H9 (cell line): ENCODE data around the gene PPP2R5E. TPM values are rescaled to one million over a fixed set of nuclear protein-coding genes. Genes with fewer than 3 reads are reported as not detected.

Source experiments
- DNase-seq: peaks from one replicate; pipeline ENCODE4 v3.0.0-alpha.2; 2017
- H2AFZ ChIP-seq: one replicate; pipeline ENCODE4 v1.6.1; 2013; ENCODE audit warnings: mild to moderate bottlenecking, low read length, control low read depth, moderate library complexity
- H2AK5ac ChIP-seq: 2 replicates; pipeline ENCODE4 v1.6.1; 2013; ENCODE audit warnings: low read length, control low read depth, mixed read lengths; ENCODE audit not compliant: insufficient read length
- H2BK120ac ChIP-seq: one replicate; pipeline ENCODE4 v1.6.1; 2013; ENCODE audit warnings: low read depth, mild to moderate bottlenecking, low read length, control low read depth, inconsistent platforms; ENCODE audit not compliant: poor library complexity, severe bottlenecking
- H2BK12ac ChIP-seq: 2 replicates; pipeline ENCODE4 v1.6.1; 2013; ENCODE audit warnings: low read length, control low read depth, mixed read lengths, low read depth; ENCODE audit not compliant: insufficient read length
- H2BK15ac ChIP-seq: 2 replicates; pipeline ENCODE4 v1.6.1; 2013; ENCODE audit warnings: low read depth, low read length, control low read depth
- H2BK20ac ChIP-seq: one replicate; pipeline ENCODE4 v1.6.1; 2013; ENCODE audit warnings: low read depth, mild to moderate bottlenecking, low read length, control low read depth, inconsistent platforms; ENCODE audit not compliant: poor library complexity, severe bottlenecking
- H2BK5ac ChIP-seq: 2 replicates; pipeline ENCODE4 v1.6.1; 2013; ENCODE audit warnings: low read length, control low read depth, mixed read lengths; ENCODE audit not compliant: insufficient read length
- H3K14ac ChIP-seq: 2 replicates; pipeline ENCODE4 v1.6.1; 2013; ENCODE audit warnings: low read length, control low read depth; ENCODE audit not compliant: insufficient read depth
- H3K18ac ChIP-seq: 2 replicates; pipeline ENCODE4 v1.6.1; 2013; ENCODE audit warnings: low read depth, mild to moderate bottlenecking, mixed read lengths, low read length, control low read depth; ENCODE audit not compliant: insufficient read length
- H3K23ac ChIP-seq: 2 replicates; pipeline ENCODE4 v1.6.1; 2013; ENCODE audit warnings: low read length, control low read depth, mixed read lengths, low read depth; ENCODE audit not compliant: insufficient read length
- H3K23me2 ChIP-seq: 2 replicates; pipeline ENCODE4 v1.6.1; 2013; ENCODE audit warnings: low read depth, mild to moderate bottlenecking, mixed read lengths, low read length, control low read depth; ENCODE audit not compliant: insufficient read length, poor library complexity, severe bottlenecking
- H3K27ac ChIP-seq: 2 replicates; pipeline ENCODE4 v1.5.1; 2013; ENCODE audit warnings: low read length, control low read depth, mixed read lengths, low read depth; ENCODE audit not compliant: insufficient read length
- H3K27me3 ChIP-seq: 2 replicates; pipeline ENCODE4 v1.6.1; 2013; ENCODE audit warnings: low read length, control low read depth, inconsistent platforms; ENCODE audit not compliant: insufficient read depth
- H3K4ac ChIP-seq: 2 replicates; pipeline ENCODE4 v1.6.1; 2013; ENCODE audit warnings: low read depth, mild to moderate bottlenecking, control low read depth, inconsistent platforms, low read length, moderate library complexity
- H3K4me1 ChIP-seq: 2 replicates; pipeline ENCODE4 v1.6.1; 2013; ENCODE audit warnings: low read length, control low read depth, inconsistent platforms; ENCODE audit not compliant: insufficient read depth
- H3K4me2 ChIP-seq: 2 replicates; pipeline ENCODE4 v1.6.1; 2013; ENCODE audit warnings: low read length, control low read depth, mixed read lengths; ENCODE audit not compliant: insufficient read length, insufficient read depth
- H3K56ac ChIP-seq: 2 replicates; pipeline ENCODE4 v1.6.1; 2013; ENCODE audit warnings: low read depth, mild to moderate bottlenecking, mixed read lengths, low read length, control low read depth; ENCODE audit not compliant: insufficient read length
- H3K79me1 ChIP-seq: 2 replicates; pipeline ENCODE4 v1.6.1; 2013; ENCODE audit warnings: low read depth, mild to moderate bottlenecking, moderate library complexity, low read length, control low read depth, inconsistent platforms; ENCODE audit not compliant: insufficient read depth, poor library complexity, severe bottlenecking
- H3K79me2 ChIP-seq: 2 replicates; pipeline ENCODE4 v1.6.1; 2013; ENCODE audit warnings: low read length, control low read depth, inconsistent platforms; ENCODE audit not compliant: insufficient read depth
- H3K9ac ChIP-seq: 2 replicates; pipeline ENCODE4 v1.6.1; 2013; ENCODE audit warnings: low read length, control low read depth, mixed read lengths; ENCODE audit not compliant: insufficient read length; ENCODE audit errors: extremely low read depth
- H3K9me3 ChIP-seq: one replicate; pipeline ENCODE4 v1.6.1; 2013; ENCODE audit warnings: low read depth, low read length, inconsistent platforms; ENCODE audit not compliant: control insufficient read depth
- H3T11ph ChIP-seq: one replicate; pipeline ENCODE4 v1.6.1; 2013; ENCODE audit warnings: mild to moderate bottlenecking, low read length, control low read depth, inconsistent platforms
- H4K20me1 ChIP-seq: one replicate; pipeline ENCODE4 v1.6.1; 2013; ENCODE audit not compliant: control insufficient read depth, insufficient read length, insufficient read depth
- H4K5ac ChIP-seq: 2 replicates; pipeline ENCODE4 v1.6.1; 2013; ENCODE audit warnings: low read depth, mild to moderate bottlenecking, mixed read lengths, low read length, control low read depth; ENCODE audit not compliant: insufficient read length
- H4K8ac ChIP-seq: replicated peaks from 2 replicates; pipeline ENCODE4 v1.6.1; 2013; ENCODE audit warnings: low read length, control low read depth, mixed read lengths, low read depth; ENCODE audit not compliant: insufficient read length
- H4K91ac ChIP-seq: 2 replicates; pipeline ENCODE4 v1.6.1; 2013; ENCODE audit warnings: low read depth, mild to moderate bottlenecking, moderate library complexity, mixed read lengths, low read length, control low read depth; ENCODE audit not compliant: insufficient read length
- H3K27ac Mint-ChIP-seq, 3 experiments: 2 replicates in 2 of 3; 3 replicates in 1 of 3; pipeline ENCODE4 v1.8.0; 2020 to 2021; ENCODE audit warnings: mixed read lengths in 3 of 3, mild to moderate bottlenecking in 1 of 3, moderate library complexity in 1 of 3
- H3K27me3 Mint-ChIP-seq: 2 replicates; pipeline ENCODE4 v1.8.0; 2021; ENCODE audit warnings: low read depth, mild to moderate bottlenecking, moderate library complexity, mixed read lengths
- H3K36me3 Mint-ChIP-seq, 3 experiments: 2 replicates in 2 of 3; 3 replicates in 1 of 3; pipeline ENCODE4 v1.8.0; 2020 to 2021; ENCODE audit warnings: low read depth in 3 of 3, mixed read lengths in 3 of 3; ENCODE audit not compliant: insufficient read depth in 1 of 3
- H3K4me1 Mint-ChIP-seq, 2 experiments: 2 replicates each; pipeline ENCODE4 v1.8.0; 2020; ENCODE audit warnings: mixed read lengths in 2 of 2
- H3K4me3 Mint-ChIP-seq, 2 experiments: 2 replicates in 1 of 2; 3 replicates in 1 of 2; pipeline ENCODE4 v1.8.0; 2020 to 2021; ENCODE audit warnings: mild to moderate bottlenecking in 2 of 2, mixed read lengths in 2 of 2, moderate library complexity in 1 of 2
- H3K9me3 Mint-ChIP-seq, 2 experiments: 2 replicates in 1 of 2; 3 replicates in 1 of 2; pipeline ENCODE4 v1.8.0; 2020; ENCODE audit warnings: mild to moderate bottlenecking in 2 of 2, mixed read lengths in 2 of 2, moderate library complexity in 1 of 2
- WGBS: extraction: QIAGEN DNeasy Blood & Tissue Kit; methylation state at CpG from one replicate; pipeline ENCODE4 v1.1.7; 2013; ENCODE audit warnings: missing lambda C conversion rate, low lambda C conversion rate, mixed read lengths; ENCODE audit not compliant: insufficient read length; ENCODE audit errors: extremely low coverage; 5-methylcytosine and 5-hydroxymethylcytosine counted together
- total RNA-seq: library from RNA; stranded (reverse); gene quantifications from 2 replicates; pipeline ENCODE4 v1.2.1, GENCODE V29; 2021
- TF ChIP-seq, protein P1 (sequence below): fragments of 200-600 bp; sonication (generic); conservative IDR thresholded peaks from 3 replicates; pipeline ENCODE4 v1.8.0; 2021; ENCODE audit warnings: antibody characterized with exemption, mild to moderate bottlenecking

The PPP2R5E gene
- total RNA-seq, 1 experiment from 2014 or later = 65.8 TPM

DNA sequence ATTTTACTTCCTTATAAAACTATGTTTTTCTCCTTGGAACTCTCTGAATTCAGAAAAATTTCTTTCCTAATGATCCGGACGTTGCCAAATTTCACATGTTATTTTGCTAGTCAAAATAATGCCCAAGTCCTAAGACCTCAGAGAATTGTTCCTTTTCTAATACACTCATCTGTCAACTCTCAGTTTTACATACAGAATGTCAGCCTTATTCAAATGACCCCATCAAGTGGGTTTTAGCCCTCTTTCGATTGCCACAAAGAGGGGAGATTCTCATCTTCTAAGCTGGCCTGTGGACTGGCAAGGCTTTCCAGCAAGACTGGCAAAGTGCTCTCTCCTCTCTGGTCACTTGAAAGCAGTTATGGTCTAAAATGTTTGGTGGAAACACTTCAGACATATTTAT lies 125.2 kb downstream of the PPP2R5E start:
- no peak overlapping the region for H2BK12ac ChIP-seq
- no peak overlapping the region for H2AK5ac ChIP-seq
- TF ChIP-seq, protein P1, sequence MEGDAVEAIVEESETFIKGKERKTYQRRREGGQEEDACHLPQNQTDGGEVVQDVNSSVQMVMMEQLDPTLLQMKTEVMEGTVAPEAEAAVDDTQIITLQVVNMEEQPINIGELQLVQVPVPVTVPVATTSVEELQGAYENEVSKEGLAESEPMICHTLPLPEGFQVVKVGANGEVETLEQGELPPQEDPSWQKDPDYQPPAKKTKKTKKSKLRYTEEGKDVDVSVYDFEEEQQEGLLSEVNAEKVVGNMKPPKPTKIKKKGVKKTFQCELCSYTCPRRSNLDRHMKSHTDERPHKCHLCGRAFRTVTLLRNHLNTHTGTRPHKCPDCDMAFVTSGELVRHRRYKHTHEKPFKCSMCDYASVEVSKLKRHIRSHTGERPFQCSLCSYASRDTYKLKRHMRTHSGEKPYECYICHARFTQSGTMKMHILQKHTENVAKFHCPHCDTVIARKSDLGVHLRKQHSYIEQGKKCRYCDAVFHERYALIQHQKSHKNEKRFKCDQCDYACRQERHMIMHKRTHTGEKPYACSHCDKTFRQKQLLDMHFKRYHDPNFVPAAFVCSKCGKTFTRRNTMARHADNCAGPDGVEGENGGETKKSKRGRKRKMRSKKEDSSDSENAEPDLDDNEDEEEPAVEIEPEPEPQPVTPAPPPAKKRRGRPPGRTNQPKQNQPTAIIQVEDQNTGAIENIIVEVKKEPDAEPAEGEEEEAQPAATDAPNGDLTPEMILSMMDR = no peak
- no peak overlapping the region for H3K18ac ChIP-seq
- no CpG with 5 or more reads among the region's 3 CpGs for WGBS
- H3T11ph ChIP-seq = no peak overlapping the region
- H3K79me2 ChIP-seq = no peaks in the 10 kb centered on the region
- Mint-ChIP-seq H3K36me3 (peaks cover 5 to 22% (median 16%) of the 10 kb centered on the region in 3 experiments; a peak in 5 of 7 replicates), H3K9me3 (no peaks in the 10 kb centered on the region), H3K4me3 (no peak overlapping the region), H3K4me1 (no peaks in the 10 kb centered on the region), H3K27me3 (no peaks in the 10 kb centered on the region), H3K27ac (no peak overlapping the region)
- DNase-seq = no peak
- no peak overlapping the region for H2BK20ac ChIP-seq
- no peak overlapping the region for H2BK15ac ChIP-seq
- H3K4ac ChIP-seq = no peak overlapping the region
- H4K5ac ChIP-seq = no peak overlapping the region
- H3K23ac ChIP-seq = no peak overlapping the region
- H4K91ac ChIP-seq = no peak overlapping the region
- no peak overlapping the region for H2BK120ac ChIP-seq
- no peak overlapping the region for H2AFZ ChIP-seq
- no peaks in the 10 kb centered on the region for H3K4me1 ChIP-seq
- no peak overlapping the region for H2BK5ac ChIP-seq
- H3K9ac ChIP-seq = no peak overlapping the region
- no peak overlapping the region for H3K4me2 ChIP-seq
- no peak overlapping the region for H3K27ac ChIP-seq
- no peak overlapping the region for H3K56ac ChIP-seq
- H3K9me3 ChIP-seq = no peaks in the 10 kb centered on the region
- H3K27me3 ChIP-seq = no peaks in the 10 kb centered on the region
- H3K79me1 ChIP-seq = no peaks in the 10 kb centered on the region
- H4K8ac ChIP-seq = no peak overlapping the region
- no peak overlapping the region for H3K14ac ChIP-seq
- H3K23me2 ChIP-seq = no peaks in the 10 kb centered on the region
- H4K20me1 ChIP-seq = no peaks in the 10 kb centered on the region
